Measurements from ENCODE around the gene CHGA.

DNA sequence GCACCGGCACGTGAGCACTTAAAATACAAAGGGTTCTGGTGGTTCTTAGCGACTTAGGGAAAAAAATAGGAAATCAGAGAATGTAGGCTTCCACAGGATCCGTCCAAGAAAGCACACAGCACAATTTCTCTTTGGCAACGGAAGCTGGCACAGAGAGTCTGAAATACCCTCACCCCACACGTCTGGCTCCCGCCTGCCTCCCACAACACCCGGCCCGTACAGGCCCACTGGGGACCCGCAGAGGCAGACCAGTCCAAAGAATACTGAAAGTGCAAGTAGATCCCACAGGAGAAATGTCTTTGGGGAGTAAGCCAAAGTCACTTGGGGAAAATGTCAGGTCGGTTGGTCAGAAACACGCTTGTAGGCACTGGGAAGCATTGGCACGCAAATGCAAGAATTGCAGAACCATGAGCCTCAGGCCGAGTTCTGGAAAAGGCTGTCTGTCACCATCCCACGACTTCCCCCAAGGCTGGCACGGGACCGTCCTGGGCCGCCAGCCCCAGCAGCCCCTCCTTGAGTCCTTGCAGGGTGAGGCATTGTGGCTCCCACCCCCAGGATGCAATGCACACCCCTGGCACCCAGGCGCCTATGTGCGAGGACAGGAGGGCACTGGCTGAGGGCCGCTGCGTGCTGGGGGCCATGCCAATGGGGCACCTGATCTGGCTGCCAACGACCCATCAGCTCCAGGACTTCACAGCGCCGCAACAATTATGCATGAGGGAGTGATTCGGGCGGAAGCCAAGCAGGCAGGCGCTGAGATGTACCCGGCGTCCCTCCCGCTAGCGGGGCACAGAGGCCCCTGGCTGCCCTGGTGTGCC, 29.7 kb downstream of the CHGA start:
- TF ChIP-seq, protein P1, sequence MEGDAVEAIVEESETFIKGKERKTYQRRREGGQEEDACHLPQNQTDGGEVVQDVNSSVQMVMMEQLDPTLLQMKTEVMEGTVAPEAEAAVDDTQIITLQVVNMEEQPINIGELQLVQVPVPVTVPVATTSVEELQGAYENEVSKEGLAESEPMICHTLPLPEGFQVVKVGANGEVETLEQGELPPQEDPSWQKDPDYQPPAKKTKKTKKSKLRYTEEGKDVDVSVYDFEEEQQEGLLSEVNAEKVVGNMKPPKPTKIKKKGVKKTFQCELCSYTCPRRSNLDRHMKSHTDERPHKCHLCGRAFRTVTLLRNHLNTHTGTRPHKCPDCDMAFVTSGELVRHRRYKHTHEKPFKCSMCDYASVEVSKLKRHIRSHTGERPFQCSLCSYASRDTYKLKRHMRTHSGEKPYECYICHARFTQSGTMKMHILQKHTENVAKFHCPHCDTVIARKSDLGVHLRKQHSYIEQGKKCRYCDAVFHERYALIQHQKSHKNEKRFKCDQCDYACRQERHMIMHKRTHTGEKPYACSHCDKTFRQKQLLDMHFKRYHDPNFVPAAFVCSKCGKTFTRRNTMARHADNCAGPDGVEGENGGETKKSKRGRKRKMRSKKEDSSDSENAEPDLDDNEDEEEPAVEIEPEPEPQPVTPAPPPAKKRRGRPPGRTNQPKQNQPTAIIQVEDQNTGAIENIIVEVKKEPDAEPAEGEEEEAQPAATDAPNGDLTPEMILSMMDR (IDR thresholded peaks at IDR 0.05), result no peak
- TF ChIP-seq POLR2A (IDR thresholded peaks at IDR 0.05) (no peak), POLR2AphosphoS5 (IDR thresholded peaks at IDR 0.05) (no peak)

Data from breast epithelium (tissue), 3 donors.